Stomach (tissue), 9 donors: Measurements from ENCODE around the gene BIRC6. TPM values are rescaled to one million over a fixed set of nuclear protein-coding genes. Genes with fewer than 3 reads are reported as not detected.
"Not testable (repeated sequence)": the region's sequence is repeated elsewhere in the genome, so short reads cannot be mapped to it uniquely, and the experiment has no call there.

ENCODE experiments used
- DNase-seq, 2 donors: peaks; one replicate each; pipeline versions ENCODE4 v3.0.0 to v3.0.0-alpha.2; 2013 to 2019
- H3K27ac ChIP-seq, 5 donors: fragments of 200-600 bp in 4 of 5; sonication (generic) in 4 of 5; one replicate each; pipeline ENCODE4 v1.5.1; 2013 to 2019; ENCODE audit warnings: mild to moderate bottlenecking in 1 of 5, moderate library complexity in 1 of 5
- H3K27me3 ChIP-seq, 3 donors: fragments of 200-600 bp; sonication (generic); one replicate each; pipeline ENCODE4 v1.5.1; 2017 to 2019; ENCODE audit warnings: mixed run types in 1 of 3
- H3K36me3 ChIP-seq, 4 donors: fragments of 200-600 bp; sonication (generic); 1 replicate in 3 of 4; 2 replicates in 1 of 4; pipeline ENCODE4 v1.5.1; 2016 to 2019
- H3K4me1 ChIP-seq, 4 donors: fragments of 200-600 bp; sonication (generic); one replicate each; pipeline ENCODE4 v1.5.1; 2016 to 2019
- H3K4me3 ChIP-seq, 4 donors: fragments of 200-600 bp; sonication (generic) in 3 of 4; one replicate each; pipeline ENCODE4 v1.5.1; 2016 to 2019; ENCODE audit warnings: mild to moderate bottlenecking in 1 of 4
- H3K9me3 ChIP-seq, 4 donors: fragments of 200-600 bp; sonication (generic); one replicate each; pipeline ENCODE4 v1.5.1; 2016 to 2019
- EP300 ChIP-seq: sonication (generic); formaldehyde crosslinking; IDR thresholded peaks from one replicate; pipeline ENCODE4 v1.6.1; 2017; ENCODE audit warnings: antibody characterized with exemption
- POLR2A ChIP-seq, 4 donors: fragments of 450-650 bp; IDR thresholded peaks; one replicate each; pipeline ENCODE4 v1.6.1; 2016; ENCODE audit warnings: antibody characterized with exemption in 4 of 4, control low read depth in 2 of 4, mild to moderate bottlenecking in 1 of 4, moderate library complexity in 1 of 4
- POLR2AphosphoS5 ChIP-seq, 3 donors: sonication (generic); formaldehyde crosslinking; IDR thresholded peaks; one replicate each; pipeline ENCODE4 v1.6.1; 2016; ENCODE audit warnings: antibody characterized with exemption in 3 of 3
- WGBS, 5 donors: extraction: QIAGEN DNeasy Blood & Tissue Kit in 3 of 5; methylation state at CpG; one replicate each; pipeline versions ENCODE4 v1.1.5 to v1.1.7; 2013 to 2018; 5-methylcytosine and 5-hydroxymethylcytosine counted together
- intact Hi-C: fragments of 100-400 bp; cut with DNase I; formaldehyde crosslinking; loops from one replicate; pipeline ENCODE4 v1.15.1; 2023; ENCODE audit warnings: low total_unique reads
- polyA plus RNA-seq, 3 donors: library from polyadenylated mRNA; stranded (reverse); fragments of 200-250 nt; gene quantifications; one replicate each; pipeline ENCODE4 v1.2.3, GENCODE V29; 2013
- total RNA-seq, 5 donors: library from RNA; depleted of rRNA; stranded (reverse); fragments of >200 nt; gene quantifications; one replicate each; pipeline versions ENCODE4 v1.1.0 to v1.2.3, GENCODE V29; 2014 to 2016
- TF ChIP-seq, protein P1 (sequence below), 7 experiments: fragments of 450-650 bp in 4 of 7; fragments of 200-600 bp in 3 of 7; sonication (generic) in 3 of 7; IDR thresholded peaks; one replicate each; pipeline ENCODE4 v1.5.1; 2016 to 2019; ENCODE audit warnings: antibody characterized with exemption in 7 of 7, control low read depth in 2 of 7, mild to moderate bottlenecking in 1 of 7
- donor health status: healthy with polysubstance abuse.
- donor health status: Bipolar disorder and iron deficiency.
- donor health status: healthy.

Gene BIRC6
- total and polyA plus RNA-seq, 8 donors, result 7.7 to 361 (median 68.2) TPM

DNA sequence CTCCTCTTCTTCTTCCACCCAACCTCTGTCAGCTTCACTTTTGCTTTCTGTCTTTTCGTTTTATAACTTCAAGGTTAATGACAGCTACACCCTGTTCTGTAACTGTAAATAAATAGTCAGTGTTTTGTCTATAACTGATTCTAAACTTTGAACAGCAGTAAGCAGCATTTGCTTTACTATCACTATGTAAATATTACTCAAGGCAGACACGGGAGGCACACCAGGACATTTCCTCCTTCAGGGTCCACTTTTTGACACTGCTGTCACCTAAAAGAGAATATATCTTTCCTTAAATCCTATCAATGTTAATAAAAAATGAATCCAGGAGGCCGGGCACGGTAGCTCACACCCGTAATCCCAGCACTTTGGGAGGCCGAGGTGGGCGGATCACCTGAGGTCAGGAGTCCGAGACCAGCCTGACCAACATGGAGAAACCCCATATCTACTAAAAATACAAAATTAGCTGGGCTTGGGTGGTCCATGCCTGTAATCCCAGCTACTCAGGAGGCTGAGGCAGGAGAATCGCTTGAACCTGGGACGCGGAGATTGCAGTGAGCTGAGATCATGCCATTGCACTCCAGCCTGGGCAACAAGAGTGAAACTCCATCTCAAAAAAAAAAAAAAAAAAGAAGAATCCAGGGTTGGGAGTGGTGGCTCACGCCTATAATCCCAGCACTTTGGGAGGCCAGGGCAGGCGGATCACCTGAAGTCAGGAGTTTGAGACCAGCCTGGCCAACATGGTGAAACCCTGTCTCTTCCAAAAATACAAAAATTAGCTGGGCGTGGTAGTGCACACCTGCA is 27.4 kb upstream of the BIRC6 start:
- H3K4me3 ChIP-seq, result peak overlapping the region in 1 of 4 donors; percentile 21
- H3K9me3 ChIP-seq, intact Hi-C loops: not testable (repeated sequence)

DNA sequence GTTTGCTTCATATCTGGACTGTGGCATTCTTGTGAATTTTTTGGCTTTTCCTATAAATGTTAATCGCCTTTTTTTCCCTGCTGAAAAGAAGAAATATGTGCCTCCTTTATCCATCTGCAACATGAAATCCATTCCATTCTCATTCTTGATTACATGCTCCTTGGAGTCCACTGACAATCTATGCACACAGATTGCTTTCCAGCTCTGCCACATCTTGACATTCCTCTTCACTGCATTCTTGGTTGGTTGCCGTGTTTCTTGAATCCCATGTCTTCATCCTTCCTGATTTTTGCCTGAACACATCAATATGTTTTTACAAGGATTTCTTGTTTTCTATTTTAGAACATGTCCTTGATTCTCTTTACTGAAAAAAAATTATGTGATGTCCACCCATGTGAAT is 26.7 kb upstream of the BIRC6 start:
- Histone ChIP-seq H3K27me3 (no peaks in the 10 kb centered on the region), H3K9me3 (no peaks in the 10 kb centered on the region), H3K4me1 (peaks cover 0 to 14% (median 7%) of the 10 kb centered on the region in 4 donors), H3K36me3 (no peaks in the 10 kb centered on the region), H3K27ac (peak overlapping the region in 4 of 5 donors; percentile 24 to 83 (median 51)), H3K4me3 (no peak overlapping the region)
- intact Hi-C loops, result no loop called here
- no peak for TF ChIP-seq POLR2A (IDR thresholded peaks at IDR 0.05)
- TF ChIP-seq, protein P1, sequence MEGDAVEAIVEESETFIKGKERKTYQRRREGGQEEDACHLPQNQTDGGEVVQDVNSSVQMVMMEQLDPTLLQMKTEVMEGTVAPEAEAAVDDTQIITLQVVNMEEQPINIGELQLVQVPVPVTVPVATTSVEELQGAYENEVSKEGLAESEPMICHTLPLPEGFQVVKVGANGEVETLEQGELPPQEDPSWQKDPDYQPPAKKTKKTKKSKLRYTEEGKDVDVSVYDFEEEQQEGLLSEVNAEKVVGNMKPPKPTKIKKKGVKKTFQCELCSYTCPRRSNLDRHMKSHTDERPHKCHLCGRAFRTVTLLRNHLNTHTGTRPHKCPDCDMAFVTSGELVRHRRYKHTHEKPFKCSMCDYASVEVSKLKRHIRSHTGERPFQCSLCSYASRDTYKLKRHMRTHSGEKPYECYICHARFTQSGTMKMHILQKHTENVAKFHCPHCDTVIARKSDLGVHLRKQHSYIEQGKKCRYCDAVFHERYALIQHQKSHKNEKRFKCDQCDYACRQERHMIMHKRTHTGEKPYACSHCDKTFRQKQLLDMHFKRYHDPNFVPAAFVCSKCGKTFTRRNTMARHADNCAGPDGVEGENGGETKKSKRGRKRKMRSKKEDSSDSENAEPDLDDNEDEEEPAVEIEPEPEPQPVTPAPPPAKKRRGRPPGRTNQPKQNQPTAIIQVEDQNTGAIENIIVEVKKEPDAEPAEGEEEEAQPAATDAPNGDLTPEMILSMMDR (IDR thresholded peaks at IDR 0.05), result no peak
- no peak for TF ChIP-seq EP300
- no peak for TF ChIP-seq POLR2AphosphoS5 (IDR thresholded peaks at IDR 0.05)
- 88 to 98% (median 89%) methylated on average over 2 of the region's 2 CpGs for WGBS, 5 donors
- no peak for DNase-seq

More for the DNA sequence above, 27.4 kb upstream of the BIRC6 start:
- peak; percentile 36 to 56 for DNase-seq
- H3K27ac ChIP-seq, result peak overlapping the region; percentile 65 to 83 (median 73)
- 48 to 72% (median 62%) methylated on average over 14 of the region's 14 CpGs for WGBS, 5 donors
- peak in 1 of 3 donors; percentile 3 for TF ChIP-seq POLR2AphosphoS5 (IDR thresholded peaks at IDR 0.05)
- H3K36me3 ChIP-seq, H3K27me3 ChIP-seq: not testable (repeated sequence)
- H3K4me1 ChIP-seq, result peaks cover 0 to 14% (median 7%) of the 10 kb centered on the region in 4 donors

DNA sequence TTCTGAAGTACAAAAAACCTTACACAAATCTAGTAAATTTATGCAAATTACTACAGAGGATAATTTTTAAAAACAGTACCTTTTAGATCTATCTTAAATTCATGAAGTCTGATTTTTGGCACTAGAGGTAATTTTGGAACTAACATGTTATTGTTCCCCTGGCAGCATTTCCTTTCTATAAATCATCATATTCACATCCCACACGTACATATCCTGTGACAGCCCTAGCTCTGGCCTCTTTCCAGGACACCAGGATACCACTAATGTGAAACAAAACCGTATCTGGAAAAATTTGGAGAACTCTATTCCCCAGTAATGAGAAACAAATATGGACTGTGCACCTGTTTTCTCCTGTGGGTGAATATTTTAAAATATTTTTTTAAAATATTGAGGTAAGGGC is 14.0 kb upstream of the BIRC6 start:
- peak in 1 of 2 donors; percentile 56 for DNase-seq
- H3K27me3 ChIP-seq, result no peaks in the 10 kb centered on the region
- H3K9me3 ChIP-seq, result no peaks in the 10 kb centered on the region
- H3K4me3 ChIP-seq, result no peak overlapping the region
- H3K27ac ChIP-seq, result no peak overlapping the region
- WGBS, 5 donors, result 54 to 73% (median 59%) methylated on average over 2 of the region's 2 CpGs
- no peaks in the 10 kb centered on the region for H3K4me1 ChIP-seq
- intact Hi-C loops, result no loop called here
- TF ChIP-seq POLR2A (IDR thresholded peaks at IDR 0.05) (no peak), EP300 (no peak), POLR2AphosphoS5 (IDR thresholded peaks at IDR 0.05) (no peak)
- TF ChIP-seq, protein P1 (IDR thresholded peaks at IDR 0.05), result no peak
- H3K36me3 ChIP-seq, result peaks cover 0 to 6% (median 0%) of the 10 kb centered on the region in 4 donors

DNA sequence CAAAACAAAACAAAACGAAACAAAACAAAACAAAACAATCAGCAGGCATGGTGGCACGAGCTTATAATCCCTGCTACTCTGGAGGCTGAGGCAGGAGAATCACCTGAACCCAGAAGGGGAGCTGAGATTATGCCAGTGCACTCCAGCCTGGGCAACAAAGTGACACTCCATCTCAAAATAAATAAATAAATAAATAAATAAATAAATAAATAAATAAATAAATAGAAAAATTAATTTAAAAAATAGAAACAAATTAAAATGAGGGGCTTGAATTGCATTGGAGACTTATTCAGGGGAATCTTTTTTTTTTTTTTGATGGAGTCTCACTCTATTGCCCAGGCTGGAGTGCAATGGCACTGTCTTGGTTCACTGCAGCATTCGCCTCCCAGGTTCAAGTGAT is 6.0 kb upstream of the BIRC6 start:
- DNase-seq, H3K9me3 ChIP-seq, H3K36me3 ChIP-seq, intact Hi-C loops, H3K27ac ChIP-seq, H3K27me3 ChIP-seq, H3K4me3 ChIP-seq, H3K4me1 ChIP-seq: not testable (repeated sequence)
- WGBS, 5 donors, result 79 to 95% (median 94%) methylated on average over 3 of the region's 3 CpGs

DNA sequence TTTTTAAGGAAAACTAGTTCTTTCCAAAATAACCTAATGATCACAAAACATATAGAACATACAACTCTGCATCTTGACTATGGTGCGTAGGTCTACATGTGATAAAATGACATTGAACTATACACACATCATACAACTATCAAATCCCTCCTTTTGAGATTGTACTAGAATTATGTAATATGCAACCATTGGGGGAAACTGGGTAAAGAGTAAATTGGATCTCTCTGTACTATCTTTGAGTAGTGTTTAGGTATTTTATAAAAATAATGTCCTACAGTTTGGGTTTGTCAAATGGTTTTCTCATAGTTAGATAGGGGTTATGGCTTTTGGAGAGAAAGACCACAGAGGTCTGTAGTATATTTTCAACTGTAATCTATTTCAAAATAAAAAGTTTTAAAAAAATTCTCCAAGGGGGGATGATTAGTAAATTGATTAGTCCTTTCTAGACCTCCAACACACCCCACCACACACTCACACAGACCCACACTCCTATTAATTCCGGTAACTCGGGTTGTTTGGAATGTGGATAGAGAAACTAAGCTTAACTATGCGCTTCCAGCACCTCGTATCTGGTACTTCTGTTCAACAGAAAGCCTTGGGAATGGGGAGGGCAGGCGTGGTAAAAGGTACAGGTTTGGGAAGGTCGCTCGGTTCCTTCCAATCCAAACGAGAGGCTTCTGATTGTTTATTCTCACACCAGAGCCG is 695 bp upstream of the BIRC6 start:
- peaks cover 17 to 39% (median 30%) of the 10 kb centered on the region in 4 donors for H3K4me1 ChIP-seq
- no peak for TF ChIP-seq EP300
- TF ChIP-seq, protein P1 (IDR thresholded peaks at IDR 0.05), result no peak
- TF ChIP-seq POLR2AphosphoS5 (IDR thresholded peaks at IDR 0.05), result no peak
- no peak for TF ChIP-seq POLR2A (IDR thresholded peaks at IDR 0.05)
- peak overlapping the region; percentile 94 to 99 (median 99) for H3K27ac ChIP-seq
- H3K4me3 ChIP-seq, result peak overlapping the region; percentile 92 to 100 (median 98)
- no peaks in the 10 kb centered on the region for H3K27me3 ChIP-seq
- no peak for DNase-seq
- WGBS, 5 donors, result 8 to 10% (median 10%) methylated on average over 10 of the region's 10 CpGs
- intact Hi-C loops, result no loop called here
- no peaks in the 10 kb centered on the region for H3K9me3 ChIP-seq
- peaks cover 0 to 4% (median under 1%) of the 10 kb centered on the region in 4 donors for H3K36me3 ChIP-seq
